ENCODE results near the gene LCA5. TPM values are rescaled to one million over a fixed set of nuclear protein-coding genes. Genes with fewer than 3 reads are reported as not detected.

Gene LCA5
- total RNA-seq, 1 experiment from 2014 or later, result 10.9 TPM

- 0 out of 2 replicates have a peak, but pooled peaks cover 2% of the 10 kb centered on the region for H3K9me3 ChIP-seq
- intact Hi-C loops (cut with micrococcal nuclease; ENCODE audit: unreplicated experiment), result loop anchor here (5.0 kb wide), 1 partner anchor 207 kb away; no protein-coding TSS in a partner anchor
- H3K4me3 ChIP-seq (ENCODE audit: low read depth, low read length), result no peak overlapping the region
- Mint-ChIP-seq H3K36me3 (ENCODE audit: insufficient read depth, unreplicated experiment) (no peaks in the 10 kb centered on the region), H3K27ac (ENCODE audit: unreplicated experiment) (peak overlapping the region; percentile 83), H3K4me1 (ENCODE audit: low read depth, unreplicated experiment) (peaks cover 61% of the 10 kb centered on the region), H3K27me3 (ENCODE audit: insufficient read depth, unreplicated experiment) (no peaks in the 10 kb centered on the region), H3K9me3 (ENCODE audit: unreplicated experiment) (peaks cover 8% of the 10 kb centered on the region), H3K4me3 (ENCODE audit: unreplicated experiment) (no peak overlapping the region)
- H3K36me3 ChIP-seq (ENCODE audit: control insufficient read depth, insufficient read depth, low read length), result no peaks in the 10 kb centered on the region
- CTCF ChIA-PET, result no interaction called here
- no peak for DNase-seq
- no peaks in the 10 kb centered on the region for H3K27me3 ChIP-seq (replicated peaks; ENCODE audit: control insufficient read depth, insufficient read depth, low read length)
- POLR2A ChIA-PET, result no interaction called here
- peaks cover 93% of the 10 kb centered on the region for H3K4me1 ChIP-seq
- no peak for TF ChIP-seq CTCF (IDR thresholded peaks at IDR 0.05; ENCODE audit: insufficient read depth in 1 of 2, low read depth in 1 of 2, low read length in 1 of 2, severe bottlenecking in 1 of 2, unreplicated experiment in 1 of 2)
- no TSS peak for BruUV-seq (replicated peaks)
Observed at GRCh38 chr6:79465381-79465780, 71.8 kb downstream of the LCA5 start.

GRCh38 chr6:79463621-79464050, 73.6 kb downstream of the LCA5 start:
- Histone ChIP-seq H3K36me3 (ENCODE audit: control insufficient read depth, insufficient read depth, low read length) (no peaks in the 10 kb centered on the region), H3K9me3 (no peaks in the 10 kb centered on the region), H3K4me1 (peaks cover 78% of the 10 kb centered on the region), H3K4me3 (ENCODE audit: low read depth, low read length) (peak overlapping the region; percentile 10; the same call in 1 of the 2 replicates), H3K27me3 (replicated peaks; ENCODE audit: control insufficient read depth, insufficient read depth, low read length) (no peaks in the 10 kb centered on the region)
- DNase-seq, result peak; percentile 85 to 90
- intact Hi-C loops (cut with micrococcal nuclease; ENCODE audit: unreplicated experiment), result loop anchor here (1.0 to 2.0 kb wide), 5 partner anchors 27 to 385 kb away; partner anchors contain the start of gene PHIP
- Mint-ChIP-seq H3K27ac (ENCODE audit: unreplicated experiment) (peak overlapping the region; percentile 83), H3K27me3 (ENCODE audit: insufficient read depth, unreplicated experiment) (no peaks in the 10 kb centered on the region), H3K4me1 (ENCODE audit: low read depth, unreplicated experiment) (peaks cover 58% of the 10 kb centered on the region), H3K9me3 (ENCODE audit: unreplicated experiment) (peaks cover 19% of the 10 kb centered on the region), H3K36me3 (ENCODE audit: insufficient read depth, unreplicated experiment) (no peaks in the 10 kb centered on the region), H3K4me3 (ENCODE audit: unreplicated experiment) (peak overlapping the region; percentile 65)
- BruUV-seq (replicated peaks), result no TSS peak
- ChIA-PET CTCF (no interaction called here), POLR2A (interaction anchor here (0.9 kb wide), 1 partner anchor 73 kb away, joined by 7 read pairs; the partner anchor contains the start of gene LCA5)
- no peak for TF ChIP-seq CTCF (IDR thresholded peaks at IDR 0.05; ENCODE audit: insufficient read depth in 1 of 2, low read depth in 1 of 2, low read length in 1 of 2, severe bottlenecking in 1 of 2, unreplicated experiment in 1 of 2)

GRCh38 chr6:79461205-79461604, 76.0 kb downstream of the LCA5 start:
- H3K4me3 ChIP-seq (ENCODE audit: low read depth, low read length), result no peak overlapping the region
- H3K36me3 ChIP-seq (ENCODE audit: control insufficient read depth, insufficient read depth, low read length), result no peaks in the 10 kb centered on the region
- no TSS peak for BruUV-seq (replicated peaks)
- Mint-ChIP-seq H3K9me3 (ENCODE audit: unreplicated experiment) (peaks cover 19% of the 10 kb centered on the region), H3K4me1 (ENCODE audit: low read depth, unreplicated experiment) (peaks cover 34% of the 10 kb centered on the region), H3K4me3 (ENCODE audit: unreplicated experiment) (no peak overlapping the region), H3K27ac (ENCODE audit: unreplicated experiment) (peak overlapping the region; percentile 76), H3K36me3 (ENCODE audit: insufficient read depth, unreplicated experiment) (no peaks in the 10 kb centered on the region), H3K27me3 (ENCODE audit: insufficient read depth, unreplicated experiment) (no peaks in the 10 kb centered on the region)
- no peak for DNase-seq
- POLR2A ChIA-PET, result no interaction called here
- 0 out of 2 replicates have a peak, but pooled peaks cover 4% of the 10 kb centered on the region for H3K9me3 ChIP-seq
- no peaks in the 10 kb centered on the region for H3K27me3 ChIP-seq (replicated peaks; ENCODE audit: control insufficient read depth, insufficient read depth, low read length)
- intact Hi-C loops (cut with micrococcal nuclease; ENCODE audit: unreplicated experiment), result no loop called here
- CTCF ChIA-PET, result no interaction called here
- TF ChIP-seq CTCF (IDR thresholded peaks at IDR 0.05; ENCODE audit: insufficient read depth in 1 of 2, low read depth in 1 of 2, low read length in 1 of 2, severe bottlenecking in 1 of 2, unreplicated experiment in 1 of 2), result no peak
- peaks cover 54% of the 10 kb centered on the region for H3K4me1 ChIP-seq
